Astrocyte (in vitro differentiated cells and primary cell): ENCODE data around the gene DHRS12. TPM values are rescaled to one million over a fixed set of nuclear protein-coding genes. Genes with fewer than 3 reads are reported as not detected.

Experiments
- DNase-seq: peaks from one replicate; pipeline ENCODE4 v3.0.0-alpha.2; 2010; ENCODE audit warnings: low read depth
- FAIRE-seq: peaks from 2 replicates; lab custom pipeline; 2011; peaks lifted over from hg19 to GRCh38; lab: Jason Lieb, UNC
- H2AFZ ChIP-seq: 2 replicates; pipeline ENCODE4 v1.6.0; 2012; ENCODE audit warnings: low read depth, low read length, inconsistent platforms
- H3K27ac ChIP-seq: 2 replicates; pipeline ENCODE4 v1.5.1; 2011; ENCODE audit warnings: low read depth, low read length, inconsistent platforms
- H3K27me3 ChIP-seq: 2 replicates; pipeline ENCODE4 v1.6.0; 2011; ENCODE audit warnings: low read length, inconsistent platforms; ENCODE audit not compliant: insufficient read depth
- H3K36me3 ChIP-seq: 2 replicates; pipeline ENCODE4 v1.5.1; 2011; ENCODE audit warnings: low read length, inconsistent platforms; ENCODE audit not compliant: insufficient read depth
- H3K4me1 ChIP-seq: 2 replicates; pipeline ENCODE4 v1.5.1; 2011; ENCODE audit warnings: low read length, inconsistent platforms; ENCODE audit not compliant: insufficient read depth
- H3K4me2 ChIP-seq: 2 replicates; pipeline ENCODE4 v1.6.0; 2012; ENCODE audit warnings: low read length, inconsistent platforms
- H3K4me3 ChIP-seq: 2 replicates; pipeline ENCODE4 v1.5.1; 2011; ENCODE audit warnings: low read depth, mild to moderate bottlenecking, low read length, inconsistent platforms; ENCODE audit not compliant: insufficient read depth
- H3K79me2 ChIP-seq: 2 replicates; pipeline ENCODE4 v1.6.0; 2012; ENCODE audit warnings: mild to moderate bottlenecking, low read length, inconsistent platforms; ENCODE audit not compliant: insufficient read depth
- H3K9ac ChIP-seq: 2 replicates; pipeline ENCODE4 v1.6.0; 2012; ENCODE audit warnings: mild to moderate bottlenecking, low read length, inconsistent platforms
- H3K9me3 ChIP-seq: 2 replicates; pipeline ENCODE4 v1.5.1; 2012; ENCODE audit warnings: low read depth, mild to moderate bottlenecking, low read length, inconsistent platforms; ENCODE audit not compliant: insufficient read depth
- H4K20me1 ChIP-seq: 2 replicates; pipeline ENCODE4 v1.6.0; 2012; ENCODE audit warnings: low read length, inconsistent platforms; ENCODE audit not compliant: insufficient read depth
- H3K27ac Mint-ChIP-seq: one replicate; pipeline ENCODE4 v1.8.0; 2021; ENCODE audit warnings: mild to moderate bottlenecking, mixed read lengths; ENCODE audit not compliant: unreplicated experiment
- H3K27me3 Mint-ChIP-seq: one replicate; pipeline ENCODE4 v1.8.0; 2021; ENCODE audit warnings: low read depth, mixed read lengths; ENCODE audit not compliant: unreplicated experiment
- H3K36me3 Mint-ChIP-seq: one replicate; pipeline ENCODE4 v1.8.0; 2021; ENCODE audit warnings: low read depth, mixed read lengths; ENCODE audit not compliant: unreplicated experiment
- H3K4me1 Mint-ChIP-seq: one replicate; pipeline ENCODE4 v1.8.0; 2021; ENCODE audit warnings: low read depth, mixed read lengths; ENCODE audit not compliant: unreplicated experiment
- H3K4me3 Mint-ChIP-seq: one replicate; pipeline ENCODE4 v1.8.0; 2021; ENCODE audit warnings: mild to moderate bottlenecking, moderate library complexity, mixed read lengths; ENCODE audit not compliant: unreplicated experiment
- H3K9me3 Mint-ChIP-seq: one replicate; pipeline ENCODE4 v1.8.0; 2021; ENCODE audit warnings: mild to moderate bottlenecking, mixed read lengths; ENCODE audit not compliant: unreplicated experiment
- CTCF ChIP-seq: IDR thresholded peaks from 2 replicates; pipeline ENCODE4 v1.5.1; 2011; ENCODE audit warnings: low read depth, mild to moderate bottlenecking, inconsistent platforms, low read length, moderate library complexity; ENCODE audit not compliant: insufficient read depth
- EZH2 ChIP-seq: IDR thresholded peaks from 2 replicates; pipeline ENCODE4 v1.6.1; 2012; ENCODE audit warnings: mild to moderate bottlenecking, low read length, inconsistent platforms; ENCODE audit not compliant: insufficient read depth
- total RNA-seq: library from RNA; stranded (reverse); gene quantifications from 2 replicates; pipeline ENCODE4 v1.2.1, GENCODE V29; 2021

The DHRS12 gene
- total RNA-seq, 1 donor from 2014 or later = 4.9 TPM

- Histone ChIP-seq H3K79me2 (no peaks in the 10 kb centered on the region), H3K9me3 (no peaks in the 10 kb centered on the region), H4K20me1 (no peaks in the 10 kb centered on the region), H3K4me3 (no peak overlapping the region), H3K4me2 (no peak overlapping the region), H3K27me3 (no peaks in the 10 kb centered on the region), H2AFZ (no peak overlapping the region), H3K9ac (no peak overlapping the region), H3K4me1 (no peaks in the 10 kb centered on the region), H3K27ac (no peak overlapping the region), H3K36me3 (peaks cover 11% of the 10 kb centered on the region)
- FAIRE-seq = no peak
- Mint-ChIP-seq H3K4me3 (no peak overlapping the region), H3K27ac (no peak overlapping the region), H3K9me3 (no peaks in the 10 kb centered on the region), H3K36me3 (peaks cover 35% of the 10 kb centered on the region), H3K4me1 (peaks cover 4% of the 10 kb centered on the region), H3K27me3 (no peaks in the 10 kb centered on the region)
- DNase-seq = no peak
- no peak for TF ChIP-seq EZH2
- no peak for TF ChIP-seq CTCF
These were observed 61.9 kb downstream of the DHRS12 start for GRCh38 chr13:51742031-51742430.

- no peak overlapping the region for H3K27ac Mint-ChIP-seq
- peak; percentile 89 for FAIRE-seq
- H3K27me3 ChIP-seq = no peaks in the 10 kb centered on the region
These were observed 63.3 kb downstream of the DHRS12 start for GRCh38 chr13:51740698-51741097.

More at GRCh38 chr13:51740698-51741097, 63.3 kb downstream of the DHRS12 start:
- Histone ChIP-seq H2AFZ (no peak overlapping the region), H3K9ac (no peak overlapping the region), H3K27ac (no peak overlapping the region), H3K9me3 (no peaks in the 10 kb centered on the region), H3K79me2 (no peaks in the 10 kb centered on the region), H3K4me3 (no peak overlapping the region), H3K36me3 (peaks cover 11% of the 10 kb centered on the region), H4K20me1 (no peaks in the 10 kb centered on the region), H3K4me2 (no peak overlapping the region), H3K4me1 (no peaks in the 10 kb centered on the region)
- Mint-ChIP-seq H3K4me3 (no peak overlapping the region), H3K9me3 (no peaks in the 10 kb centered on the region), H3K4me1 (peaks cover 10% of the 10 kb centered on the region), H3K36me3 (peaks cover 30% of the 10 kb centered on the region), H3K27me3 (no peaks in the 10 kb centered on the region)
- DNase-seq = peak; percentile 59
- no peak for TF ChIP-seq EZH2
- no peak for TF ChIP-seq CTCF
